ENCODE data around the gene S1PR4.
"Not testable (repeated sequence)": the region's sequence is repeated elsewhere in the genome, so short reads cannot be mapped to it uniquely, and the experiment has no call there.

S1PR4 gene

DNA sequence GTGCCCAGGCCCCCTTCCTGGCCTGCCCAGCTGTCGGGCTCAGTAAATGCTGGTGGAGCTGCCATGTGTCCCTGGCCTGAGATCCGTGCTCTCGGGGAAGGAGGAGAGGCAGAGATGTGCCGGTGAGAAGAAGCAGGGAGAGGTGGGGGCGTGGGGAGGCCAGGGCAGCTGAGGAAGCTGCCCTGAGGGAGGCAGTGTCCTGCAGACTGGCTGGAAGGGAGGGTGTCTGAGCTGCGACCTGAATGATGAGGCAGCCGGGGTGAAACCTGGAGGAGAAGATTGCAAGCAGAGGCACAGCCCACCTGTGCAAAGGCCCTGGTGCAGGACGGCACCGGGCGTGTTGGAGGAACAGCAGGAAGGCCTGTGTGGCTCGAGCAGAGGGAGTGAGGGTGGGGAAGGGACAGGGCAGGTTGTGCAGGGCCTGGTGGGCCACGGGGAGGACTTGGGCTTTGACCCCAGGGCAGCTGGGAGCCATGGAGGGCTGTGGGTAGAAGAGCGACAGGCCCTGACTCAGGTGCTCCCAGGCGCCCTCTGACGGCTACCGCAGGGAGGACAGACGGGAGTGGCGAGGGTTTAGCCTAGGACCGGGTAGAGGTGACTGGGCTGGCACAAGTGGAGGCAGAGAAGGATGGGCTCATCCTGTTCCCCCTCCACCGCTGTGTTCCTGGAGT, 31.9 kb downstream of the S1PR4 start:
- H3K4me3 ChIP-seq (ENCODE audit: control insufficient read depth, low read depth, low read length): no peak overlapping the region
- peak; percentile 37 for DNase-seq (ENCODE audit: low read depth)
- peak; percentile 71 for TF ChIP-seq CTCF (conservative IDR thresholded peaks at IDR 0.05; ENCODE audit: control insufficient read depth, insufficient read depth, low read depth, low read length)

- no peak for DNase-seq (ENCODE audit: low read depth)
- no peak overlapping the region for H3K4me3 ChIP-seq (ENCODE audit: control insufficient read depth, low read depth, low read length)
- TF ChIP-seq CTCF (conservative IDR thresholded peaks at IDR 0.05; ENCODE audit: control insufficient read depth, insufficient read depth, low read depth, low read length): no peak
These were observed 32.6 kb downstream of the S1PR4 start for GRCh38 chr19:3211191-3211590.

DNA sequence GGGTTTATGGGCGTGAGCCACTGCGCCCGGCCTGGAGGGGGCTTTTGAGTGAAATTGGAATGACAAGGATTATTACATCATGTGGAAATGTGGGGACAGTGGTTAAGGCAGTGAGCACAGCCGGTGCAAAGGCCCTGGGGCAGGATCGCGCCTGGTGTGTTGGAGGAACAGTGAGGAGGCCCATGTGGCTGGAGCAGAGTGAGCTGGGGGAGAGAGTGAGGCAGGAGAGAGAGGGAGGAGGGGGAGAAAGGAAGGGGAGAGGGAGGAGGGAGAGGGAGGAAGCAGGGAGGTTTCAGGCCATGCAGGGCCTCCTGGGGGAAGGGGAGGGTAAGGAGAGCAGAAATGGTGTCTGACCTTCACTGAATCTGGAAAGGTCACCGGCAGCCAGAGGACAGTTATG, 34.6 kb downstream of the S1PR4 start:
- DNase-seq (ENCODE audit: low read depth): no peak
- no peak for TF ChIP-seq CTCF (conservative IDR thresholded peaks at IDR 0.05; ENCODE audit: control insufficient read depth, insufficient read depth, low read depth, low read length)
- no peak overlapping the region for H3K4me3 ChIP-seq (ENCODE audit: control insufficient read depth, low read depth, low read length)

- TF ChIP-seq CTCF (conservative IDR thresholded peaks at IDR 0.05; ENCODE audit: control insufficient read depth, insufficient read depth, low read depth, low read length): no peak
- H3K4me3 ChIP-seq (ENCODE audit: control insufficient read depth, low read depth, low read length): no peak overlapping the region
- no peak for DNase-seq (ENCODE audit: low read depth)
These were observed 38.3 kb downstream of the S1PR4 start for GRCh38 chr19:3216874-3217273.

DNA sequence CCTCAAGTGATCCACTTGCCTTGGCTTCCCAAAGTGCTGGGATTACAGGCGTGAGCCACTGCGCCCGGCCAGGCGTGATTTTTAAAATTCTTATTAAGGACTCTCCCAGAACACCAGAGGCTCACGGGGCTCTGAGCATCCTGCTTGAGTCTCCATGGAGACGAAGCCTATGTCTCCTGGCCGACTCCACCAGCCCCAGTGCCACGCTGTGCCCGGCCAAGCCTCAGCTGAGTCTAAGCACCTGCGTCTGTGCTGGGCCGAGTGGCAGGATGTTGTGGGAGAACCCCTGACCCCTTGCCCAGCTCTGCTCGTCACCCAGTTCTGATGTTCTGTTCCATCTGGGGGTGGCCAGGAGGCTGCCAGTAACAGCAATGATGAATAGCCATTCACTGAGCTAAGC, 42.0 kb downstream of the S1PR4 start:
- DNase-seq (ENCODE audit: low read depth): no peak
- no peak overlapping the region for H3K4me3 ChIP-seq (ENCODE audit: control insufficient read depth, low read depth, low read length)
- no peak for TF ChIP-seq CTCF (conservative IDR thresholded peaks at IDR 0.05; ENCODE audit: control insufficient read depth, insufficient read depth, low read depth, low read length)

- H3K4me3 ChIP-seq (ENCODE audit: control insufficient read depth, low read depth, low read length); DNase-seq (ENCODE audit: low read depth): not testable (repeated sequence)
These were observed 43.0 kb downstream of the S1PR4 start for GRCh38 chr19:3221576-3221975.

DNA sequence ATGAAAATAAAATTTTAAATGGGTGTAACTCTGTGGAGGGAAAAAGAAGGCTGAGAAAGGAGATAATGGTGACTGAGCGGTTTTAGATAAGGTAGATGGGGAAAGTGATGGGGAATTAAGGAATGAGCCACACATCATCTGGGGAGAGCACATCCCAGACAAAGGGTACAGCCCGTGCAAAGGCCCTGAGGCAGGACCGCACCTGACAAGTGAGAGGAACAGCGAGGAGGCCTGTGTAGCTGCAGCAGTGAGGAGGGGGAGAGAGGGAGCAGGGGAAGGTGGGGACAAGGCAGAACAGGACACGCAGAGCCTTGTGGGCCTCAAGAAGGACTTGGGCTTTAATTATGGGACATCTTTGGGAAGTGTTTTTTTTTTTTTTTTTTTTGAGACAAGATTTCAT, 44.1 kb downstream of the S1PR4 start:
- no peak for DNase-seq (ENCODE audit: low read depth)
- TF ChIP-seq CTCF (conservative IDR thresholded peaks at IDR 0.05; ENCODE audit: control insufficient read depth, insufficient read depth, low read depth, low read length): no peak
- H3K4me3 ChIP-seq (ENCODE audit: control insufficient read depth, low read depth, low read length): no peak overlapping the region
